H1 (cell line): ENCODE measurements around the gene GABRG3. TPM values are rescaled to one million over a fixed set of nuclear protein-coding genes. Genes with fewer than 3 reads are reported as not detected.

Experiments
- CTCF ChIA-PET: fragments of 300-600 bp; sonication (Branson Sonifier 250); formaldehyde crosslinking; loops from one replicate; lab custom pipeline; 2021; ENCODE audit not compliant: partially characterized antibody; lab: Charles Lee
- POLR2A ChIA-PET: fragments of 300-600 bp; sonication (Branson Sonifier 250); formaldehyde crosslinking; loops from one replicate; lab custom pipeline; 2021; ENCODE audit warnings: inconsistent platforms; ENCODE audit not compliant: partially characterized antibody; lab: Charles Lee
- DNase-seq, 2 experiments: peaks; one replicate each; pipeline versions ENCODE4 v3.0.0 to v3.0.0-alpha.2; 2010 to 2022; ENCODE audit warnings: low spot score in 2 of 2, low read depth in 1 of 2, mixed read lengths in 1 of 2
- FAIRE-seq: peaks from 2 replicates; lab custom pipeline; 2011; peaks lifted over from hg19 to GRCh38; lab: Jason Lieb, UNC
- H2AFZ ChIP-seq: 2 replicates; pipeline ENCODE4 v1.8.1; 2012; ENCODE audit warnings: low read length, inconsistent platforms
- H2AK5ac ChIP-seq: 2 replicates; pipeline ENCODE4 v1.6.1; 2013; ENCODE audit warnings: low read depth, low read length
- H2BK120ac ChIP-seq: replicated peaks from 2 replicates; pipeline ENCODE3; 2013; ENCODE audit warnings: low read depth, low read length, inconsistent platforms
- H2BK12ac ChIP-seq: 2 replicates; pipeline ENCODE4 v1.6.1; 2013; ENCODE audit warnings: low read depth, low read length
- H2BK15ac ChIP-seq: 2 replicates; pipeline ENCODE4 v1.6.1; 2013; ENCODE audit warnings: low read length
- H2BK20ac ChIP-seq: 2 replicates; pipeline ENCODE4 v1.6.1; 2013; ENCODE audit warnings: low read length
- H2BK5ac ChIP-seq: 2 replicates; pipeline ENCODE4 v1.6.1; 2013; ENCODE audit warnings: low read depth, low read length
- H3K14ac ChIP-seq: 2 replicates; pipeline ENCODE4 v1.6.1; 2013; ENCODE audit warnings: inconsistent platforms; ENCODE audit not compliant: insufficient read length
- H3K18ac ChIP-seq: 2 replicates; pipeline ENCODE4 v1.6.1; 2013; ENCODE audit warnings: low read length; ENCODE audit errors: extremely low read depth
- H3K23ac ChIP-seq: 2 replicates; pipeline ENCODE4 v1.6.1; 2013; ENCODE audit warnings: inconsistent platforms; ENCODE audit not compliant: insufficient read length
- H3K23me2 ChIP-seq: 2 replicates; pipeline ENCODE4 v1.6.1; 2013; ENCODE audit warnings: low read depth, low read length
- H3K27ac ChIP-seq: 2 replicates; pipeline ENCODE4 v1.6.1; 2011; ENCODE audit warnings: low read depth, low read length, inconsistent platforms
- H3K27me3 ChIP-seq, 4 experiments: replicated peaks in 1 of 4; 1 replicate in 1 of 4; 2 replicates in 3 of 4; pipeline versions ENCODE4 v1.6.1 to v1.8.1; 2011 to 2013; ENCODE audit warnings: low read length in 3 of 4, mild to moderate bottlenecking in 3 of 4, inconsistent platforms in 2 of 4, mixed read lengths in 2 of 4, moderate library complexity in 1 of 4; ENCODE audit not compliant: control insufficient read depth in 3 of 4, insufficient read depth in 3 of 4; ENCODE audit errors: extremely low read depth in 1 of 4
- H3K36me3 ChIP-seq, 4 experiments: 2 replicates each; pipeline versions ENCODE4 v1.6.1 to v1.8.1; 2011 to 2013; ENCODE audit warnings: mild to moderate bottlenecking in 4 of 4, low read length in 3 of 4, moderate library complexity in 2 of 4, control low read depth in 1 of 4, inconsistent platforms in 1 of 4; ENCODE audit not compliant: insufficient read depth in 4 of 4, control insufficient read depth in 2 of 4
- H3K4ac ChIP-seq: replicated peaks from 2 replicates; pipeline ENCODE3; 2013; ENCODE audit warnings: low read length, low read depth, mixed read lengths, inconsistent platforms; ENCODE audit not compliant: insufficient read length
- H3K4me1 ChIP-seq, 4 experiments: replicated peaks in 1 of 4; 1 replicate in 1 of 4; 2 replicates in 3 of 4; pipeline versions ENCODE4 v1.6.1 to v1.8.1; 2011 to 2013; ENCODE audit warnings: low read length in 3 of 4, inconsistent platforms in 2 of 4, mixed read lengths in 1 of 4; ENCODE audit not compliant: insufficient read depth in 4 of 4, control insufficient read depth in 3 of 4
- H3K4me2 ChIP-seq, 2 experiments: 2 replicates each; pipeline versions ENCODE4 v1.6.1 to v1.8.1; 2011 to 2013; ENCODE audit warnings: low read depth in 2 of 2, low read length in 2 of 2, control low read depth in 1 of 2, inconsistent platforms in 1 of 2, mild to moderate bottlenecking in 1 of 2; ENCODE audit not compliant: insufficient read depth in 1 of 2
- H3K4me3 ChIP-seq, 4 experiments: fragments of 200-600, 300-600 bp in 1 of 4; sonication (generic), shearing (Covaris generic), sonication (Bioruptor Twin) in 1 of 4; 2 replicates each; pipeline versions ENCODE4 v1.5.1 to v1.8.1; 2011 to 2016; ENCODE audit warnings: low read length in 4 of 4, low read depth in 3 of 4, control low read depth in 2 of 4, inconsistent platforms in 2 of 4, mild to moderate bottlenecking in 2 of 4, mixed read lengths in 1 of 4, moderate library complexity in 1 of 4; ENCODE audit not compliant: insufficient read depth in 2 of 4; ENCODE audit errors: extremely low read depth in 1 of 4
- H3K56ac ChIP-seq: replicated peaks from 2 replicates; pipeline ENCODE3; 2013; ENCODE audit warnings: low read depth, mild to moderate bottlenecking, mixed read lengths, low read length, inconsistent platforms; ENCODE audit not compliant: insufficient read length
- H3K79me1 ChIP-seq: 2 replicates; pipeline ENCODE4 v1.6.1; 2013; ENCODE audit warnings: low read depth, low read length, control low read depth
- H3K79me2 ChIP-seq, 2 experiments: 2 replicates each; pipeline versions ENCODE4 v1.6.1 to v1.8.1; 2012 to 2013; ENCODE audit warnings: low read length in 2 of 2, mild to moderate bottlenecking in 2 of 2, inconsistent platforms in 1 of 2; ENCODE audit not compliant: insufficient read depth in 2 of 2, control insufficient read depth in 1 of 2
- H3K9ac ChIP-seq, 4 experiments: replicated peaks in 1 of 4; 1 replicate in 1 of 4; 2 replicates in 3 of 4; pipeline versions ENCODE4 v1.6.1 to v1.8.1; 2011 to 2013; ENCODE audit warnings: low read depth in 3 of 4, low read length in 3 of 4, control low read depth in 2 of 4, mild to moderate bottlenecking in 2 of 4, moderate library complexity in 2 of 4, inconsistent platforms in 1 of 4; ENCODE audit errors: extremely low read depth in 1 of 4
- H3K9me3 ChIP-seq, 2 experiments: 2 replicates each; pipeline versions ENCODE4 v1.6.1 to v1.8.1; 2012 to 2013; ENCODE audit warnings: mild to moderate bottlenecking in 2 of 2, moderate library complexity in 2 of 2, control low read depth in 1 of 2, inconsistent platforms in 1 of 2, low read depth in 1 of 2, low read length in 1 of 2, mixed read lengths in 1 of 2; ENCODE audit not compliant: insufficient read depth in 2 of 2
- H4K20me1 ChIP-seq, 2 experiments: replicated peaks in 1 of 2; 2 replicates each; pipeline versions ENCODE3 to v1.8.1; 2011 to 2013; ENCODE audit warnings: inconsistent platforms in 2 of 2, low read length in 2 of 2, mild to moderate bottlenecking in 1 of 2; ENCODE audit not compliant: insufficient read depth in 2 of 2, control insufficient read depth in 1 of 2
- H4K5ac ChIP-seq: 2 replicates; pipeline ENCODE4 v1.6.1; 2013; ENCODE audit warnings: low read length, low read depth, mixed read lengths, inconsistent platforms; ENCODE audit not compliant: insufficient read length
- H4K8ac ChIP-seq: 2 replicates; pipeline ENCODE4 v1.8.0; 2013; ENCODE audit warnings: mild to moderate bottlenecking, moderate library complexity, low read length, inconsistent platforms; ENCODE audit not compliant: insufficient read depth; ENCODE audit errors: extremely low read depth
- H4K91ac ChIP-seq: replicated peaks from 2 replicates; pipeline ENCODE3; 2013; ENCODE audit warnings: low read length, mixed read lengths, inconsistent platforms; ENCODE audit not compliant: insufficient read length
- CBX5 ChIP-seq: fragments of 300-800, 300-1000 bp; sonication (generic); IDR thresholded peaks from 2 replicates; pipeline ENCODE4 v1.7.1; 2016; ENCODE audit warnings: antibody characterized with exemption, low read length, low read depth
- CBX8 ChIP-seq: fragments of 300-800, 300-1000 bp; sonication (generic); IDR thresholded peaks from 2 replicates; pipeline ENCODE4 v1.7.1; 2016; ENCODE audit warnings: low read depth, low read length, borderline replicate concordance
- GABPA ChIP-seq: IDR thresholded peaks from 2 replicates; pipeline ENCODE4 v1.6.1; 2011; ENCODE audit warnings: mild to moderate bottlenecking, low read length, moderate library complexity, borderline replicate concordance; ENCODE audit not compliant: insufficient read depth
- SIX5 ChIP-seq: IDR thresholded peaks from 2 replicates; pipeline ENCODE4 v1.6.1; 2011; ENCODE audit warnings: mild to moderate bottlenecking, low read depth, low read length
- YY1 ChIP-seq: IDR thresholded peaks from 2 replicates; pipeline ENCODE4 v1.6.1; 2011; ENCODE audit warnings: low read depth, mild to moderate bottlenecking, low read length
- WGBS, 2 experiments: shearing (Covaris generic) in 1 of 2; methylation state at CpG; one replicate each; pipeline versions ENCODE4 v1.1.6 to v1.1.7; 2013 to 2015; ENCODE audit warnings: low lambda C conversion rate in 2 of 2, mixed read lengths in 2 of 2, inconsistent platforms in 1 of 2, low coverage in 1 of 2, missing lambda C conversion rate in 1 of 2; ENCODE audit not compliant: insufficient replicate concordance in 2 of 2, insufficient coverage in 1 of 2, insufficient read length in 1 of 2; ENCODE audit errors: extremely low coverage in 1 of 2, missing lambda C conversion rate in 1 of 2; 5-methylcytosine and 5-hydroxymethylcytosine counted together
- polyA plus RNA-seq, 7 experiments: library from polyadenylated mRNA; depleted of rRNA in 3 of 7; stranded (reverse) in 5 of 7; unstranded in 2 of 7; fragments of >200 nt in 5 of 7; fragments of 200-250 nt in 2 of 7; gene quantifications; 1 replicate in 5 of 7; 2 replicates in 1 of 7; 4 replicates in 1 of 7; pipeline versions ENCODE4 v1.2.1 to v1.2.3, GENCODE V29; 2011 to 2013; ENCODE audit warnings: missing spikeins in 2 of 7, mixed read lengths in 2 of 7
- total RNA-seq: library from RNA; stranded (reverse); fragmentation: NEBNext Ultra II Directional; extraction: Animal tissue kit (Norgen Biotek cat#: 25700); gene quantifications from 2 replicates; pipeline ENCODE4 v1.2.1, GENCODE V29; 2021

GABRG3 gene
- total and polyA plus RNA-seq, 2 of the 8 experiments (the other 6 are each of a cell fraction or from before 2014, with no cell fraction given): 0.17 to 0.80 TPM

- Histone ChIP-seq H3K79me1 (no peaks in the 10 kb centered on the region), H4K8ac (no peak overlapping the region), H3K27me3 (no peaks in the 10 kb centered on the region), H3K9ac (no peak overlapping the region), H2BK5ac (no peak overlapping the region), H2BK120ac (no peak overlapping the region), H3K18ac (no peak overlapping the region), H4K5ac (no peak overlapping the region), H3K36me3 (no peaks in the 10 kb centered on the region), H3K4ac (no peak overlapping the region), H2BK15ac (no peak overlapping the region), H3K27ac (no peak overlapping the region), H2BK20ac (no peak overlapping the region), H2AFZ (no peak overlapping the region), H3K9me3 (no peaks in the 10 kb centered on the region), H3K4me3 (no peak overlapping the region), H3K23ac (no peak overlapping the region), H3K56ac (no peak overlapping the region), H3K4me2 (no peak overlapping the region), H3K14ac (no peak overlapping the region), H4K20me1 (no peaks in the 10 kb centered on the region), H4K91ac (no peak overlapping the region), H2BK12ac (no peak overlapping the region), H3K23me2 (0 out of 2 replicates have a peak, but pooled peaks cover 1% of the 10 kb centered on the region), H3K79me2 (no peaks in the 10 kb centered on the region), H3K4me1 (peaks cover 0 to 3% (median 0%) of the 10 kb centered on the region in 4 experiments; a peak in 1 of 7 replicates), H2AK5ac (no peak overlapping the region)
- DNase-seq (no peak), FAIRE-seq (no peak)
- CTCF ChIA-PET: no interaction called here
- no peak for TF ChIP-seq YY1
- TF ChIP-seq CBX5: no peak
- no peak for TF ChIP-seq CBX8
- no peak for TF ChIP-seq GABPA
- TF ChIP-seq SIX5: no peak
- POLR2A ChIA-PET: no interaction called here
- WGBS, 2 experiments: 94% methylated on average over 5 of the region's 5 CpGs; no CpG with 5 or more reads in 1 of the 2 experiments
Measured at GRCh38 chr15:27448234-27448633, 477.3 kb downstream of the GABRG3 start.
